ENCODE measurements around the gene ALDH18A1.

ALDH18A1 gene

DNA sequence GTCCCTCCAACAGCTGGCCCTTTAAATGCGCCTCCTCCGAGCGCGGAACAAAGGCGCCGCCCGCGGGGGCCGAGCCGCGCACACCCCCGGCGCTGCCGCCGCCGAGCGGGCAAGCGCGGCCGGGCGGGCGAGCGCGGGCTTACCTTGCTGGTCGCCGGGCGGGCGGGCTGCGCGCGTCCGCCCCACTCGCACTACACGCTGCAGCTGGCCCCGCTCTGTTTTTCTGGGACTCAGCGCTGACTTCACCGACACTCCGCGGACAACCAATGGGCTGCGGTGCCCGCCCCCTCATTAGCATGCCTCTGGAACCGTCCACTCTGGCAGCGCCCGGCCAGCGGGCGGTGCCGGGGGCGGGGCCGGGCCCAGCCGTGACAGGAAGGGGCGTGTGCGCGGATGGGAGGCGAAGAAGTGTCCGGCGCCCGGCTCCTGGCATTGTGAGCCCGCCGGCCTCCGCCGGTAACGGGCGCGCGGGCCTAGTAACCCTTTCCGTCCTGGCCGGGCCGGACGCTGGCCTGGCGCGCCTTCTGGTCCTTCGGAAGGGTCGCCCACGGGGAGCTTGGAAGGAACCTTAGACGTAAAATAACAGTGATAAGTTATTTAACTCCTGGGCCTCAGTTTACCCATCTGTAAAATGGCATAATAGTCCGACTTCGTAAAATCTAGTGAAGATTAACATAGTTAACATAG lies 95.2 kb downstream of the ALDH18A1 start, which contains the start of gene SORBS1:
SORBS1 (minus strand) TSS at position 195 of the 687 bp plus-strand sequence. CDS start 120,236 bp downstream, outside the sequence.
- Histone ChIP-seq H3K27ac (peak within 1 kb of the TSS; percentile 44; the same call in 1 of the 2 replicates), H3K9ac (peak within 1 kb of the TSS; percentile 77), H3K36me3 (no peaks in the 10 kb centered on the region), H3K4me3 (peak within 1 kb of the TSS; percentile 79), H3K4me1 (peaks cover 33% of the 10 kb centered on the region), H4K20me1 (peaks cover 12% of the 10 kb centered on the region), H3K9me3 (no peaks in the 10 kb centered on the region), H3K4me2 (peak within 1 kb of the TSS; percentile 96), H3K27me3 (peaks cover 23% of the 10 kb centered on the region)
- TF ChIP-seq Cebpa-rat (IDR thresholded peaks at IDR 0.05), result no peak

GRCh38 chr10:95560278-95561176 lies 96.0 kb downstream of the ALDH18A1 start:
- TF ChIP-seq Cebpa-rat (IDR thresholded peaks at IDR 0.05), result no peak
- Histone ChIP-seq H3K9ac (peak overlapping the region; percentile 77), H3K36me3 (no peaks in the 10 kb centered on the region), H4K20me1 (peaks cover 12% of the 10 kb centered on the region), H3K4me3 (peak overlapping the region; percentile 79), H3K27ac (peak overlapping the region; percentile 44; the same call in 1 of the 2 replicates), H3K27me3 (peaks cover 23% of the 10 kb centered on the region), H3K4me1 (peaks cover 41% of the 10 kb centered on the region), H3K9me3 (no peaks in the 10 kb centered on the region), H3K4me2 (peak overlapping the region; percentile 96)

- H3K9ac ChIP-seq, result no peak overlapping the region
Measured at GRCh38 chr10:95559896-95560277, 96.6 kb downstream of the ALDH18A1 start.

DNA sequence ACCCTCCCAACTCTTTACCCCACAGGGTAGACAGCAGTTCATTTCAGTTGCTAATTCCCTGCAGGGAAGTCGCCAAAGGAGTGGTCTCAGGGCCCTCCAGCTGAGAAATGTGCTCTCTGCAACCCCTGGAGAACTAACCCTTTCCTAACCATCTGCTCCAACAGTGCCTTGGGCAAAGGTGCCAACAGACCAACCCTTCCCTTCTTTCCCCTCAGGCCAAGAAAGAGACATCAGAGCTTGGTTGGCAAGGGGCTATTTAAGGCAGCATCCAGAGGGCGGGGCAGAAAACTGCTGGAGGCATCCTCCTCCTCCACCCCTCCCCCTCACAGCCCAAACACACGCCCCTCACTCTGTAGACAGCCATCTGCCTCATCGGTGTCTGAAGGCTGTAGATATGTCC lies 97.0 kb downstream of the ALDH18A1 start:
- H3K36me3 ChIP-seq, result no peaks in the 10 kb centered on the region
- H3K27me3 ChIP-seq, result peaks cover 23% of the 10 kb centered on the region
- peaks cover 49% of the 10 kb centered on the region for H3K4me1 ChIP-seq
- no peaks in the 10 kb centered on the region for H3K9me3 ChIP-seq
- H3K4me3 ChIP-seq, result no peak overlapping the region
- H3K9ac ChIP-seq, result no peak overlapping the region
- TF ChIP-seq Cebpa-rat (IDR thresholded peaks at IDR 0.05), result no peak
- peak overlapping the region; percentile 42 for H3K4me2 ChIP-seq
- peaks cover 12% of the 10 kb centered on the region for H4K20me1 ChIP-seq
- no peak overlapping the region for H3K27ac ChIP-seq

More at GRCh38 chr10:95559896-95560277, 96.6 kb downstream of the ALDH18A1 start:
- Histone ChIP-seq H3K4me2 (peak overlapping the region; percentile 96), H3K36me3 (no peaks in the 10 kb centered on the region), H4K20me1 (peaks cover 12% of the 10 kb centered on the region), H3K4me1 (peaks cover 47% of the 10 kb centered on the region), H3K4me3 (peak overlapping the region; percentile 79), H3K27me3 (peaks cover 23% of the 10 kb centered on the region), H3K9me3 (no peaks in the 10 kb centered on the region), H3K27ac (no peak overlapping the region)
- TF ChIP-seq Cebpa-rat (IDR thresholded peaks at IDR 0.05), result no peak

DNA sequence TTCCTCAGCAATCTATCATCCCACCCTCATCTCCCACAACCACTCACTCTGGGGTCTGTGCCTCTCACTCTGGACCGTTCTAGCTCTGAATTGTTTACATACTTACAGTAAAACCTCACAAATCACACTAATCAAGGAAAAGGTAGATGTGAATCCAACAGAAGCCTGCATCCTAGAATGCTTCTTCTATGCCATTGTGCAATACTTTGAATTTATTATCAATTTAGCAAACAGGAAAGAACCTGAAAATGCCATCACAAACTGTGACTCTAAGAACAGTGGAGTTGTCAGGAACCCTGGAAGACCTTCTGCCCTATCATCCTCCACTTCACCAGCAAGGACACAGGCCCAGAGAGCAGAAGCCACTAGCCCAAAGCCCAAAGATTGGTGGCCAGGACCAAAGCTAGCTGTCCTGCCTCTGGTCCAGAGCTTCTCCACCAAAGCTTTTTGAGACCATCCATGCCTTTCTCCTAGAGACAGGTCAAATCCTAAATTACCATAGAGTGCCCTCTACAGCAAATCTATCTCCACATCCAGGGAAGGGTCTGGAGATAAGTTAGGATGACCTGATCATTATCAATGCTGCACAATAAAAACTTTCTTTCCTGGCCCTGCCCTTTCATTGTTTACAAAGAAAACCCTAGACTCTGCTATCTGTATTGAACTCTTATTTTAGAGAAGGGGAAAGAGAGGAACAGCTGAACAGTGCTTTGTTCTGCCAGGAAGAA lies 97.8 kb downstream of the ALDH18A1 start:
- Histone ChIP-seq H3K4me1 (peaks cover 49% of the 10 kb centered on the region), H3K27ac (no peak overlapping the region), H3K4me3 (no peak overlapping the region), H3K9ac (no peak overlapping the region), H4K20me1 (peaks cover 12% of the 10 kb centered on the region), H3K9me3 (no peaks in the 10 kb centered on the region), H3K36me3 (no peaks in the 10 kb centered on the region), H3K4me2 (peak overlapping the region; percentile 42), H3K27me3 (peaks cover 23% of the 10 kb centered on the region)
- TF ChIP-seq Cebpa-rat (IDR thresholded peaks at IDR 0.05), result peak; percentile 64; the same call in 1 of the 2 replicates

DNA sequence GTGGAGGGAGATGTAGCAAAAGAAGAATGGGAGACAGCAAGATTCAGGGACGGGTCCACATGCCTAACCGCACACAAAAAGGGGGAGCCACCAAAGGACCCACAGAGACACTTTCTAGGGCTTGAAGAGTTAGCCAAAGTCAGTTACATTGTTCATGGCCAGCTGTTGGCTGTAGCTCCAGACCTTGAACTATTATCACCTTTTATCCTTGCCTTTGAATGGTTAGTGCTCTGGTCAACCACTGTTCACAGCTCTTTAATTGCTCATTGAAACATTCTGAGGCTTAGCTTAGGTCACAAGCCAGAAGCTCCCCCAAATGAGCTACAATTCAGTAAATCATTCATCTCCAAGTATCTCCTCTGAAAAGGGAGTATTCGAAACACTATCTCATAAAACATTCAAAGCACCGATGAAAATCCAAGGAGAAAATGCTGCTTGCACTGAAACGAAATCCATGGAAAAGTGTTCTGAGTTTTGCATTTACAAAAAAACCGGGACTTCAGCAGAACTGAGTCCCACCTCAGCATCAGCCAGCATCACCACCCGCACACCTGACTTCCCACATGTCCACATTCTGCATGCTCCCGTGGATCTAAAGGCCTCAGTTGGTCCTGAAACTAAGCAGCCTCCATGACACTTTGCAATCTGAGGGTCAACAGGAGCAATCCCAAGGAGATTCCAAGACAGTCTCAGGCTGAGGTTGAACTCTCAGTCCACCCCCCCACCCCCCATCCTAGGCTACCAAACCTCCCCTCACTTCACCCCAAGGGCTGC lies 99.3 kb downstream of the ALDH18A1 start:
- H3K4me3 ChIP-seq, result no peak overlapping the region
- H3K4me2 ChIP-seq, result peak overlapping the region; percentile 67; the same call in 1 of the 2 replicates
- H3K27me3 ChIP-seq, result peaks cover 23% of the 10 kb centered on the region
- H3K4me1 ChIP-seq, result peaks cover 49% of the 10 kb centered on the region
- peaks cover 12% of the 10 kb centered on the region for H4K20me1 ChIP-seq
- no peak overlapping the region for H3K27ac ChIP-seq
- H3K36me3 ChIP-seq, result no peaks in the 10 kb centered on the region
- H3K9ac ChIP-seq, result no peak overlapping the region
- H3K9me3 ChIP-seq, result no peaks in the 10 kb centered on the region
- no peak for TF ChIP-seq Cebpa-rat (IDR thresholded peaks at IDR 0.05)
